Breast epithelium (tissue), 4 donors: ENCODE measurements around the gene TMEM132C. TPM values are rescaled to one million over a fixed set of nuclear protein-coding genes. Genes with fewer than 3 reads are reported as not detected.

Experiments used
- DNase-seq, 2 donors: peaks; one replicate each; pipeline ENCODE4 v3.0.0-alpha.2; 2019; ENCODE audit warnings: low spot score in 2 of 2
- H3K27ac ChIP-seq, 2 donors: fragments of 200-600 bp; sonication (generic) in 1 of 2; one replicate each; pipeline ENCODE4 v1.5.1; 2016 to 2019; ENCODE audit warnings: mild to moderate bottlenecking in 1 of 2
- H3K27me3 ChIP-seq, 2 donors: fragments of 200-600 bp; sonication (generic) in 1 of 2; one replicate each; pipeline versions ENCODE4 v1.5.1 to v1.6.0; 2017 to 2019; ENCODE audit warnings: control low read depth in 1 of 2, mild to moderate bottlenecking in 1 of 2
- H3K36me3 ChIP-seq: fragments of 200-600 bp; one replicate; pipeline ENCODE4 v1.5.1; 2019
- H3K4me1 ChIP-seq, 2 donors: fragments of 200-600 bp; sonication (generic); one replicate each; pipeline ENCODE4 v1.5.1; 2016 to 2019; ENCODE audit warnings: control low read depth in 1 of 2
- H3K4me3 ChIP-seq, 3 donors: fragments of 200-600 bp; sonication (generic); 1 replicate in 2 of 3; 2 replicates in 1 of 3; pipeline ENCODE4 v1.5.1; 2016 to 2019; ENCODE audit warnings: mild to moderate bottlenecking in 3 of 3, moderate library complexity in 2 of 3
- H3K9me3 ChIP-seq, 2 donors: fragments of 200-600 bp; sonication (generic) in 1 of 2; one replicate each; pipeline ENCODE4 v1.5.1; 2016 to 2019; ENCODE audit warnings: control low read depth in 1 of 2
- POLR2A ChIP-seq: fragments of 450-650 bp; IDR thresholded peaks from one replicate; pipeline ENCODE4 v1.6.1; 2016; ENCODE audit warnings: antibody characterized with exemption, mild to moderate bottlenecking, moderate library complexity
- POLR2AphosphoS5 ChIP-seq, 3 donors: sonication (generic); formaldehyde crosslinking; IDR thresholded peaks; one replicate each; pipeline ENCODE4 v1.6.1; 2017; ENCODE audit warnings: antibody characterized with exemption in 3 of 3
- intact Hi-C: fragments of 100-400 bp; cut with DNase I; formaldehyde crosslinking; loops from one replicate; pipeline ENCODE4 v1.15.1; 2023; ENCODE audit warnings: low total_unique reads
- total RNA-seq, 3 donors: library from RNA; depleted of rRNA; stranded (reverse); fragments of >200 nt; gene quantifications; one replicate each; pipeline ENCODE4 v1.1.0, GENCODE V29; 2016
- TF ChIP-seq, protein P1 (sequence below), 3 donors: fragments of 450-650 bp; IDR thresholded peaks; one replicate each; pipeline ENCODE4 v1.5.1; 2016 to 2017; ENCODE audit warnings: antibody characterized with exemption in 3 of 3, mild to moderate bottlenecking in 3 of 3, moderate library complexity in 3 of 3

Gene TMEM132C
- total RNA-seq, 3 donors from 2014 or later: 7.2 to 54.1 (median 15.7) TPM

DNA sequence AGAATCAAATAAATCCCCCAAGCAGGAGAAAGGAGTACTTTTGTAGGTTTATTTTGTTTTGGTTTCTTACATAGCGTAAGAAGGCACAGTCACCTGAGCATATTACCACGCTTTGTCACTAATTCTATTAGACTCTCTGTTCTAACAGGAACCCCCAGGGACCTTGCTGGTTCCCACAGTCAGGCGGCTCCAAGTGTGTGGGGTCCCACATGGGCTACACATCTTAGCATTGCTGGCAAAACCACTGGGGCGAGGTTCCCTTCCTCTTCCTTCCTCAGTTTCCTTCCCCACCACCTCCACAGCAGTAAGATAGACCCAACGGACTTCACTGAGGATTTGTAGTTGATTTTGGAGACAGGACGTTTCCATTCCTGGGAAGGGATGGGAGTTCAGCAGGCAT, 49.1 kb downstream of the TMEM132C start:
- H3K4me1 ChIP-seq: no peaks in the 10 kb centered on the region
- H3K36me3 ChIP-seq: no peaks in the 10 kb centered on the region
- intact Hi-C loops: no loop called here
- DNase-seq: no peak
- TF ChIP-seq POLR2A: no peak
- TF ChIP-seq POLR2AphosphoS5 (IDR thresholded peaks at IDR 0.05): no peak
- TF ChIP-seq, protein P1, sequence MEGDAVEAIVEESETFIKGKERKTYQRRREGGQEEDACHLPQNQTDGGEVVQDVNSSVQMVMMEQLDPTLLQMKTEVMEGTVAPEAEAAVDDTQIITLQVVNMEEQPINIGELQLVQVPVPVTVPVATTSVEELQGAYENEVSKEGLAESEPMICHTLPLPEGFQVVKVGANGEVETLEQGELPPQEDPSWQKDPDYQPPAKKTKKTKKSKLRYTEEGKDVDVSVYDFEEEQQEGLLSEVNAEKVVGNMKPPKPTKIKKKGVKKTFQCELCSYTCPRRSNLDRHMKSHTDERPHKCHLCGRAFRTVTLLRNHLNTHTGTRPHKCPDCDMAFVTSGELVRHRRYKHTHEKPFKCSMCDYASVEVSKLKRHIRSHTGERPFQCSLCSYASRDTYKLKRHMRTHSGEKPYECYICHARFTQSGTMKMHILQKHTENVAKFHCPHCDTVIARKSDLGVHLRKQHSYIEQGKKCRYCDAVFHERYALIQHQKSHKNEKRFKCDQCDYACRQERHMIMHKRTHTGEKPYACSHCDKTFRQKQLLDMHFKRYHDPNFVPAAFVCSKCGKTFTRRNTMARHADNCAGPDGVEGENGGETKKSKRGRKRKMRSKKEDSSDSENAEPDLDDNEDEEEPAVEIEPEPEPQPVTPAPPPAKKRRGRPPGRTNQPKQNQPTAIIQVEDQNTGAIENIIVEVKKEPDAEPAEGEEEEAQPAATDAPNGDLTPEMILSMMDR (IDR thresholded peaks at IDR 0.05): no peak
- no peaks in the 10 kb centered on the region for H3K9me3 ChIP-seq
- no peak overlapping the region for H3K4me3 ChIP-seq
- peak overlapping the region in 1 of 2 donors; percentile 65 for H3K27ac ChIP-seq
- H3K27me3 ChIP-seq: no peaks in the 10 kb centered on the region

GRCh38 chr12:128316973-128317526, 50.1 kb downstream of the TMEM132C start:
- no peaks in the 10 kb centered on the region for H3K9me3 ChIP-seq
- no peak overlapping the region for H3K4me3 ChIP-seq
- peak overlapping the region in 1 of 2 donors; percentile 65 for H3K27ac ChIP-seq
- no peaks in the 10 kb centered on the region for H3K36me3 ChIP-seq
- no peak for DNase-seq
- H3K27me3 ChIP-seq: no peaks in the 10 kb centered on the region
- H3K4me1 ChIP-seq: no peaks in the 10 kb centered on the region
- intact Hi-C loops: no loop called here
- TF ChIP-seq POLR2AphosphoS5 (IDR thresholded peaks at IDR 0.05) (peak in 1 of 3 donors; percentile 17), POLR2A (no peak)
- TF ChIP-seq, protein P1 (IDR thresholded peaks at IDR 0.05): no peak

DNA sequence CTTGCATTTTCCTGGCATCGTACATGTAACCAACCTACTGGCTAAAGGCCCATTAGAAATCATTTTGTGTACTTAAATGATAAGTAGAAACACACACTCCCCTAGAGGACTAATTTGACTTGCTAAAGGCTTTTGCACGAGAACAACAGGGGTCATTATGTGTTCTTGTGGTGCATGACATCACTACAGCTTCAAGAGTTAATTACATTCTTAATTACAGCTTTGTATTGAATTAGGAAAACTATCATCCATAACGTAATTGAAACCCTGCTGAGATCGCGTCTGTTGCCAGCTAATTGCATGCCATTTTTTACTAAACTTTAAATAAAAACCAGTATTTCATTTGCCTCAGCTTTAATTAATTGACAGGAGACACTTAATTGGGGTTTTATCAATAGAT, 51.4 kb downstream of the TMEM132C start:
- no peaks in the 10 kb centered on the region for H3K4me1 ChIP-seq
- DNase-seq: no peak
- H3K36me3 ChIP-seq: no peaks in the 10 kb centered on the region
- H3K27ac ChIP-seq: no peak overlapping the region
- H3K4me3 ChIP-seq: no peak overlapping the region
- H3K27me3 ChIP-seq: no peaks in the 10 kb centered on the region
- intact Hi-C loops: no loop called here
- H3K9me3 ChIP-seq: peaks cover 0 to 4% of the 10 kb centered on the region in 2 donors
- TF ChIP-seq POLR2AphosphoS5 (IDR thresholded peaks at IDR 0.05) (no peak), POLR2A (no peak)
- TF ChIP-seq, protein P1 (IDR thresholded peaks at IDR 0.05): no peak

DNA sequence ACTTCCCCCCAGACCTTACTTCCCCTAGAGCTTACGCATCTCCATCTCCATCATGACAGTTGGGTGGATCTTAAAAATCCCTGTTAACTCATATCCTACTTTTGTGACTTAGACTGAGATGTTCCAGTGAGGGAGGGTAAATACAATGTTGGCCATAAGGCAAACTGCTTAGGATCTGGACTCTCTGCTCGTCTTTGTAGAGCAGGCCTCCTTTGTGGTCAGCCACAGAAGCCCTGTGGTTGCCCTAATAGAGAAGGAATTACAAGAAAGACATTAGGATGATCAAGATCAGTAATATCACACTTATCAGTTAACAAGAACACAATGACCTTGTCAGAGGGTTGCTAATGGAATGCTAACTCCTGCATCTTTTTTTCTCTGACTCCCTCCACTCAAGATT, 52.0 kb downstream of the TMEM132C start:
- Histone ChIP-seq H3K27ac (no peak overlapping the region), H3K27me3 (no peaks in the 10 kb centered on the region), H3K9me3 (peaks cover 0 to 4% of the 10 kb centered on the region in 2 donors), H3K36me3 (no peaks in the 10 kb centered on the region), H3K4me3 (no peak overlapping the region), H3K4me1 (no peaks in the 10 kb centered on the region)
- TF ChIP-seq POLR2A (no peak), POLR2AphosphoS5 (IDR thresholded peaks at IDR 0.05) (no peak)
- TF ChIP-seq, protein P1 (IDR thresholded peaks at IDR 0.05): no peak
- intact Hi-C loops: no loop called here
- no peak for DNase-seq

DNA sequence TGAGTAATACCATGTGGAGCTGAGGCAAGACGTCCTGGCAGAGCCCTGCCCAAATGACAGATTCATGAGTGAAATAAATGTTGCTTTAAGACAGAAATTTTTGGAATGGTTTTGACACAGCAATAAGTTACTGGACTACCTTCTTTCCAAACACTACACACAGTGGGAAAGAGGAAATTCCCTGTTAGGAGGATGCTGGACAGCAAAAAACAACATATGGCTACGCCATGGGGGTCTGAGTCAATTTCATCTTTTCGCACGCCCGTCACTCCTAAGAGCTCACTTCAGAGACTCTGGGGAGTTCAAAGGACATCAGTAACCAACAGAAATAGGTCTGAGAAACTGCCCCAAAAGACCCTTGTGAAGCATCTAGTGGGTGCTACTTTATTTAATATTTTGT, 55.4 kb downstream of the TMEM132C start:
- peaks cover 0 to 3% of the 10 kb centered on the region in 2 donors for H3K27me3 ChIP-seq
- H3K9me3 ChIP-seq: peaks cover 0 to 4% of the 10 kb centered on the region in 2 donors
- intact Hi-C loops: loop anchor here (10.0 kb wide), 1 partner anchor 1462 kb away; no protein-coding TSS in a partner anchor
- no peak for TF ChIP-seq POLR2A
- TF ChIP-seq, protein P1 (IDR thresholded peaks at IDR 0.05): no peak
- no peak for TF ChIP-seq POLR2AphosphoS5 (IDR thresholded peaks at IDR 0.05)
- H3K27ac ChIP-seq: no peak overlapping the region
- no peaks in the 10 kb centered on the region for H3K4me1 ChIP-seq
- H3K36me3 ChIP-seq: no peaks in the 10 kb centered on the region
- no peak for DNase-seq
- no peak overlapping the region for H3K4me3 ChIP-seq
